Esophagus muscularis mucosa (tissue), 4 donors: Measurements from ENCODE around the gene PDCD1. TPM values are rescaled to one million over a fixed set of nuclear protein-coding genes. Genes with fewer than 3 reads are reported as not detected.
A peak's percentile ranks its signal among the peaks of the same experiment; 100 is the strongest.

ENCODE experiments used
- DNase-seq: peaks from one replicate; pipeline ENCODE4 v3.0.0-alpha.2; 2017; ENCODE audit errors: extremely low spot score
- H3K27ac ChIP-seq, 4 donors: fragments of 200-600 bp; sonication (generic); replicated peaks in 1 of 4; 1 replicate in 3 of 4; 2 replicates in 1 of 4; pipeline ENCODE4 v1.5.1; 2016 to 2019; ENCODE audit warnings: mild to moderate bottlenecking in 1 of 4
- H3K27me3 ChIP-seq, 4 donors: fragments of 200-600 bp; sonication (generic); one replicate each; pipeline versions ENCODE4 v1.5.1 to v1.6.0; 2016 to 2019
- H3K36me3 ChIP-seq, 4 donors: fragments of 200-600 bp; sonication (generic); one replicate each; pipeline ENCODE4 v1.5.1; 2016 to 2019
- H3K4me1 ChIP-seq, 4 donors: fragments of 200-600 bp; sonication (generic); one replicate each; pipeline ENCODE4 v1.5.1; 2016 to 2019
- H3K4me3 ChIP-seq, 4 donors: fragments of 200-600 bp; sonication (generic); 1 replicate in 2 of 4; 2 replicates in 2 of 4; pipeline ENCODE4 v1.5.1; 2016 to 2019; ENCODE audit warnings: mild to moderate bottlenecking in 4 of 4, moderate library complexity in 1 of 4
- H3K9me3 ChIP-seq, 4 donors: fragments of 200-600 bp; sonication (generic); 1 replicate in 3 of 4; 2 replicates in 1 of 4; pipeline ENCODE4 v1.5.1; 2016 to 2019
- CTCF ChIP-seq, 3 experiments: fragments of 200-600 bp in 2 of 3; fragments of 450-650 bp in 1 of 3; sonication (generic) in 2 of 3; IDR thresholded peaks; one replicate each; pipeline ENCODE4 v1.5.1; 2017 to 2019; ENCODE audit warnings: antibody characterized with exemption in 3 of 3, mild to moderate bottlenecking in 2 of 3, moderate library complexity in 1 of 3
- EP300 ChIP-seq: sonication (generic); formaldehyde crosslinking; IDR thresholded peaks from one replicate; pipeline ENCODE4 v1.6.1; 2017; ENCODE audit warnings: antibody characterized with exemption
- POLR2A ChIP-seq: fragments of 450-650 bp; IDR thresholded peaks from one replicate; pipeline ENCODE4 v1.6.1; 2017; ENCODE audit warnings: antibody characterized with exemption, moderate library complexity, mild to moderate bottlenecking, low read depth
- POLR2AphosphoS5 ChIP-seq, 2 donors: sonication (generic); formaldehyde crosslinking; IDR thresholded peaks; one replicate each; pipeline ENCODE4 v1.6.1; 2017; ENCODE audit warnings: antibody characterized with exemption in 2 of 2
- WGBS: methylation state at CpG from one replicate; pipeline ENCODE4 v1.1.5; 2018; 5-methylcytosine and 5-hydroxymethylcytosine counted together
- intact Hi-C: fragments of 100-400 bp; cut with DNase I; formaldehyde crosslinking; loops from one replicate; pipeline ENCODE4 v1.15.1; 2023
- total RNA-seq, 4 donors: library from RNA; depleted of rRNA; stranded (reverse); fragments of >200 nt; gene quantifications; one replicate each; pipeline versions ENCODE4 v1.1.0 to v1.2.1, GENCODE V29; 2016

The PDCD1 gene
- total RNA-seq, 4 donors from 2014 or later = 0.11 to 2.5 (median 1.2) TPM

GRCh38 chr2:241885946-241886643 lies 27.4 kb upstream of the PDCD1 start:
- Histone ChIP-seq H3K27ac (no peak overlapping the region), H3K27me3 (no peaks in the 10 kb centered on the region), H3K4me3 (no peak overlapping the region), H3K36me3 (peaks cover 0 to 5% (median 2%) of the 10 kb centered on the region in 4 donors), H3K4me1 (peaks cover 10 to 24% (median 21%) of the 10 kb centered on the region in 4 donors), H3K9me3 (peaks cover 0 to 7% (median 0%) of the 10 kb centered on the region in 4 donors)
- intact Hi-C loops = loop anchor here (10.0 kb wide), 1 partner anchor 151 kb away; the partner anchor contains the start of gene D2HGDH
- no peak for DNase-seq
- TF ChIP-seq EP300 (no peak), CTCF (IDR thresholded peaks at IDR 0.05) (no peak), POLR2A (no peak), POLR2AphosphoS5 (IDR thresholded peaks at IDR 0.05) (no peak)
- 83% methylated on average over 15 of the region's 15 CpGs for WGBS

- Histone ChIP-seq H3K36me3 (peaks cover 0 to 5% (median 2%) of the 10 kb centered on the region in 4 donors), H3K27ac (no peak overlapping the region), H3K4me3 (no peak overlapping the region), H3K27me3 (no peaks in the 10 kb centered on the region), H3K4me1 (peaks cover 14 to 30% (median 27%) of the 10 kb centered on the region in 4 donors), H3K9me3 (peaks cover 0 to 7% (median 0%) of the 10 kb centered on the region in 4 donors)
- TF ChIP-seq POLR2A (no peak), CTCF (IDR thresholded peaks at IDR 0.05) (no peak), EP300 (no peak), POLR2AphosphoS5 (IDR thresholded peaks at IDR 0.05) (no peak)
- no peak for DNase-seq
- WGBS = 85% methylated on average over 14 of the region's 16 CpGs
- intact Hi-C loops = loop anchor here (10.0 kb wide), 1 partner anchor 151 kb away; the partner anchor contains the start of gene D2HGDH
These were observed 26.7 kb upstream of the PDCD1 start for GRCh38 chr2:241885291-241885945.

GRCh38 chr2:241884951-241885290 lies 26.2 kb upstream of the PDCD1 start:
- no peak for DNase-seq
- Histone ChIP-seq H3K36me3 (peaks cover 0 to 5% (median 2%) of the 10 kb centered on the region in 4 donors), H3K4me3 (no peak overlapping the region), H3K27me3 (no peaks in the 10 kb centered on the region), H3K4me1 (peaks cover 14 to 30% (median 27%) of the 10 kb centered on the region in 4 donors), H3K27ac (no peak overlapping the region), H3K9me3 (peaks cover 0 to 7% (median 0%) of the 10 kb centered on the region in 4 donors)
- TF ChIP-seq EP300 = no peak
- no peak for TF ChIP-seq POLR2A
- no peak for TF ChIP-seq CTCF (IDR thresholded peaks at IDR 0.05)
- TF ChIP-seq POLR2AphosphoS5 (IDR thresholded peaks at IDR 0.05) = no peak
- WGBS = 99% methylated on average over 8 of the region's 8 CpGs
- intact Hi-C loops = loop anchor here (10.0 kb wide), 1 partner anchor 150 kb away; the partner anchor contains the start of gene D2HGDH

- Histone ChIP-seq H3K36me3 (peaks cover 0 to 5% (median 2%) of the 10 kb centered on the region in 4 donors), H3K4me1 (peaks cover 17 to 37% (median 31%) of the 10 kb centered on the region in 4 donors), H3K9me3 (peaks cover 0 to 5% (median 0%) of the 10 kb centered on the region in 4 donors), H3K27me3 (no peaks in the 10 kb centered on the region), H3K27ac (peak overlapping the region; percentile 54 to 85 (median 70)), H3K4me3 (peak overlapping the region; percentile 58 to 77 (median 66))
- TF ChIP-seq POLR2AphosphoS5 (IDR thresholded peaks at IDR 0.05) (peak in 1 of 2 donors; percentile 28), EP300 (no peak)
- DNase-seq = no peak
- WGBS = 6% methylated on average over 11 of the region's 23 CpGs
- intact Hi-C loops = loop anchor here (10.0 kb wide), 1 partner anchor 147 kb away; the partner anchor contains the start of gene D2HGDH
These were observed 23.5 kb upstream of the PDCD1 start for GRCh38 chr2:241882091-241882625.
